ENCODE measurements around the gene PASK. TPM values are rescaled to one million over a fixed set of nuclear protein-coding genes. Genes with fewer than 3 reads are reported as not detected.

PASK gene
- polyA plus RNA-seq, 1 donor (not counting 4 experiments of a cell fraction or from before 2014, with no cell fraction given) = 4.3 TPM

- H3K36me3 ChIP-seq (ENCODE audit: control insufficient read depth in 2 of 2, extremely low read depth in 1 of 2, insufficient read depth in 2 of 2, low read length in 2 of 2) = no peaks in the 10 kb centered on the region
- no peak overlapping the region for H3K27ac ChIP-seq (ENCODE audit: control insufficient read depth, insufficient read depth, low read length)
- H4K20me1 ChIP-seq (ENCODE audit: control insufficient read depth, extremely low read depth, insufficient read depth, low read length) = no peaks in the 10 kb centered on the region
- dilution Hi-C loops (cut with MboI; ENCODE audit: extremely low pct_ligation_motif_present, low sequenced_read_pairs) = no loop called here
- no peak overlapping the region for H3K4me2 ChIP-seq (ENCODE audit: control insufficient read depth, extremely low read depth, insufficient read depth, low read depth, low read length)
- peaks cover 25% of the 10 kb centered on the region for H3K4me1 ChIP-seq (ENCODE audit: control insufficient read depth, extremely low read depth, insufficient read depth, low read length)
- no peak overlapping the region for H2AFZ ChIP-seq (ENCODE audit: control insufficient read depth, low read length)
- no peak overlapping the region for H3K9ac ChIP-seq (ENCODE audit: control insufficient read depth, extremely low read depth, insufficient read depth, low read length)
- no peaks in the 10 kb centered on the region for H3K9me1 ChIP-seq (ENCODE audit: control insufficient read depth, extremely low read depth, insufficient read depth, low read length)
- no peaks in the 10 kb centered on the region for H3K27me3 ChIP-seq (ENCODE audit: control insufficient read depth, extremely low read depth, insufficient read depth, low read length)
- H3K79me2 ChIP-seq (ENCODE audit: control insufficient read depth, insufficient read depth, low read length) = no peaks in the 10 kb centered on the region
- no peak for FAIRE-seq
- no peak for TF ChIP-seq CTCF (optimal IDR thresholded peaks at IDR 0.05 in 1 of 3, IDR thresholded peaks at IDR 0.05 in 1 of 3, conservative IDR thresholded peaks at IDR 0.05 in 1 of 3; ENCODE audit: extremely low read depth in 1 of 3, insufficient read depth in 2 of 3, low read length in 3 of 3)
- TF ChIP-seq EZH2 (IDR thresholded peaks at IDR 0.05; ENCODE audit: low read length) = no peak
- no peak overlapping the region for H3K4me3 ChIP-seq (ENCODE audit: control insufficient read depth in 2 of 3, extremely low read depth in 1 of 3, insufficient read depth in 2 of 3, low read depth in 1 of 3, low read length in 3 of 3)
- H3K9me3 ChIP-seq (ENCODE audit: control insufficient read depth, low read depth, low read length) = no peaks in the 10 kb centered on the region
- DNase-seq (ENCODE audit: low read depth, low spot score) = no peak
Observed at GRCh38 chr2:241064802-241065354, 84.4 kb downstream of the PASK start.

- peaks cover 25% of the 10 kb centered on the region for H3K4me1 ChIP-seq (ENCODE audit: control insufficient read depth, extremely low read depth, insufficient read depth, low read length)
- H3K4me2 ChIP-seq (ENCODE audit: control insufficient read depth, extremely low read depth, insufficient read depth, low read depth, low read length) = peak overlapping the region; percentile 22
- H3K36me3 ChIP-seq (ENCODE audit: control insufficient read depth in 2 of 2, extremely low read depth in 1 of 2, insufficient read depth in 2 of 2, low read length in 2 of 2) = no peaks in the 10 kb centered on the region
- H3K9me3 ChIP-seq (ENCODE audit: control insufficient read depth, low read depth, low read length) = no peaks in the 10 kb centered on the region
- no peak for FAIRE-seq
- H3K9ac ChIP-seq (ENCODE audit: control insufficient read depth, extremely low read depth, insufficient read depth, low read length) = peak overlapping the region; percentile 15
- H3K27me3 ChIP-seq (ENCODE audit: control insufficient read depth, extremely low read depth, insufficient read depth, low read length) = no peaks in the 10 kb centered on the region
- TF ChIP-seq EZH2 (IDR thresholded peaks at IDR 0.05; ENCODE audit: low read length) (no peak), CTCF (optimal IDR thresholded peaks at IDR 0.05 in 1 of 3, IDR thresholded peaks at IDR 0.05 in 1 of 3, conservative IDR thresholded peaks at IDR 0.05 in 1 of 3; ENCODE audit: extremely low read depth in 1 of 3, insufficient read depth in 2 of 3, low read length in 3 of 3) (no peak)
- H2AFZ ChIP-seq (ENCODE audit: control insufficient read depth, low read length) = peak overlapping the region; percentile 43
- no peaks in the 10 kb centered on the region for H3K79me2 ChIP-seq (ENCODE audit: control insufficient read depth, insufficient read depth, low read length)
- no peak overlapping the region for H3K27ac ChIP-seq (ENCODE audit: control insufficient read depth, insufficient read depth, low read length)
- H3K9me1 ChIP-seq (ENCODE audit: control insufficient read depth, extremely low read depth, insufficient read depth, low read length) = no peaks in the 10 kb centered on the region
- peak overlapping the region in 1 of 3 experiments; percentile 36 for H3K4me3 ChIP-seq (ENCODE audit: control insufficient read depth in 2 of 3, extremely low read depth in 1 of 3, insufficient read depth in 2 of 3, low read depth in 1 of 3, low read length in 3 of 3)
- DNase-seq (ENCODE audit: low read depth, low spot score) = no peak
- dilution Hi-C loops (cut with MboI; ENCODE audit: extremely low pct_ligation_motif_present, low sequenced_read_pairs) = no loop called here
- H4K20me1 ChIP-seq (ENCODE audit: control insufficient read depth, extremely low read depth, insufficient read depth, low read length) = no peaks in the 10 kb centered on the region
Observed at GRCh38 chr2:241064008-241064801, 85.1 kb downstream of the PASK start.
